Stimulated activated CD8-positive, alpha-beta memory T cell treated with anti-CD3 and anti-CD28 coated beads, Interleukin-2, amount 100 ng/mL, for 48 hours (primary cell): Measurements from ENCODE around the gene SRRM3.
"Not testable (repeated sequence)": the region's sequence is repeated elsewhere in the genome, so short reads cannot be mapped to it uniquely, and the experiment has no call there.

Experiments
- DNase-seq, 2 donors: peaks; one replicate each; pipeline ENCODE4 v3.0.0-alpha.2; 2020; ENCODE audit warnings: low read depth in 2 of 2

SRRM3 gene

GRCh38 chr7:76291351-76292212 is 89.9 kb downstream of the SRRM3 start:
- DNase-seq: peak; percentile 67 to 88

- DNase-seq: no peak
These were observed 90.5 kb downstream of the SRRM3 start for GRCh38 chr7:76292213-76292573.

GRCh38 chr7:76292911-76293310 is 91.2 kb downstream of the SRRM3 start:
- not testable (repeated sequence) for DNase-seq

- DNase-seq: no peak
These were observed 91.8 kb downstream of the SRRM3 start for GRCh38 chr7:76293407-76293901.

- DNase-seq: no peak
These were observed 92.8 kb downstream of the SRRM3 start for GRCh38 chr7:76294344-76295024.

GRCh38 chr7:76296743-76297740 is 95.3 kb downstream of the SRRM3 start:
- DNase-seq: no peak

GRCh38 chr7:76300166-76300731 is 98.6 kb downstream of the SRRM3 start:
- no peak for DNase-seq

GRCh38 chr7:76301000-76301399 is 99.3 kb downstream of the SRRM3 start:
- no peak for DNase-seq

- peak in 1 of 2 donors; percentile 29 for DNase-seq
These were observed 100.9 kb downstream of the SRRM3 start, which contains the start of gene HSPB1 for GRCh38 chr7:76302347-76303201. Gene HSPB1 (plus strand): TSS chr7:76302673. CDS start chr7:76302713, 40 bp downstream.

GRCh38 chr7:76303202-76304147 is 101.8 kb downstream of the SRRM3 start:
- peak; percentile 58 to 70 for DNase-seq

- DNase-seq: no peak
These were observed 103.2 kb downstream of the SRRM3 start for GRCh38 chr7:76304888-76305375.

- DNase-seq: not testable (repeated sequence)
These were observed 107.2 kb downstream of the SRRM3 start for GRCh38 chr7:76308874-76309273.

GRCh38 chr7:76309341-76310101 is 107.8 kb downstream of the SRRM3 start:
- not testable (repeated sequence) for DNase-seq

GRCh38 chr7:76310102-76310957 is 108.6 kb downstream of the SRRM3 start:
- no peak for DNase-seq

GRCh38 chr7:76311838-76312237 is 110.1 kb downstream of the SRRM3 start:
- not testable (repeated sequence) for DNase-seq

- DNase-seq: peak; percentile 94 to 96
These were observed 112.5 kb downstream of the SRRM3 start for GRCh38 chr7:76314042-76314721.

GRCh38 chr7:76314740-76315139 is 113.0 kb downstream of the SRRM3 start:
- not testable (repeated sequence) for DNase-seq
